NCI-H1048 (cell line): ENCODE measurements around the gene MGA.

Experiments used
- DNase-seq: peaks from one replicate; lab custom pipeline; 2025; lab: John Stamatoyannopoulos, UW

MGA gene

DNA sequence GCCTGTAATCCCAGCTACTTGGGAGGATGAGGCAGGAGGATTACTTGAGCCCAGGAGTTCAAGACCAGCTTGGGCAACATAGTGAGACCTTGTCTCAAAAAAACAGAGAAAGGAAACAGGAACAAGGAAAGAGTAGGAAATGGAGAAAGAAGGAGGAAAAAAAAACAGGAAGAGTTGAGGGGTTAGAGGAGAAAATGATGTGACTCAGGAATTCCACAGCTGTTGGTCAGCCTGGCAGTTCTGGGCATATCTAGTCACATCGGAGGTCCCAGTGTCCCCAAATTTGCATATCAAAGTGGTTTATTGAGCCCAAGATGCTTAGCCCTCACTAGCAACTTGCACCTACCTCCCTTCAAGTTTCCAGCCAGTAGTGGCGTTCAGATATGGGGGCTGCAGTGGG lies 148.9 kb downstream of the MGA start:
- DNase-seq = no peak

- DNase-seq = no peak
Observed at GRCh38 chr15:41809526-41810220, 149.5 kb downstream of the MGA start.

DNA sequence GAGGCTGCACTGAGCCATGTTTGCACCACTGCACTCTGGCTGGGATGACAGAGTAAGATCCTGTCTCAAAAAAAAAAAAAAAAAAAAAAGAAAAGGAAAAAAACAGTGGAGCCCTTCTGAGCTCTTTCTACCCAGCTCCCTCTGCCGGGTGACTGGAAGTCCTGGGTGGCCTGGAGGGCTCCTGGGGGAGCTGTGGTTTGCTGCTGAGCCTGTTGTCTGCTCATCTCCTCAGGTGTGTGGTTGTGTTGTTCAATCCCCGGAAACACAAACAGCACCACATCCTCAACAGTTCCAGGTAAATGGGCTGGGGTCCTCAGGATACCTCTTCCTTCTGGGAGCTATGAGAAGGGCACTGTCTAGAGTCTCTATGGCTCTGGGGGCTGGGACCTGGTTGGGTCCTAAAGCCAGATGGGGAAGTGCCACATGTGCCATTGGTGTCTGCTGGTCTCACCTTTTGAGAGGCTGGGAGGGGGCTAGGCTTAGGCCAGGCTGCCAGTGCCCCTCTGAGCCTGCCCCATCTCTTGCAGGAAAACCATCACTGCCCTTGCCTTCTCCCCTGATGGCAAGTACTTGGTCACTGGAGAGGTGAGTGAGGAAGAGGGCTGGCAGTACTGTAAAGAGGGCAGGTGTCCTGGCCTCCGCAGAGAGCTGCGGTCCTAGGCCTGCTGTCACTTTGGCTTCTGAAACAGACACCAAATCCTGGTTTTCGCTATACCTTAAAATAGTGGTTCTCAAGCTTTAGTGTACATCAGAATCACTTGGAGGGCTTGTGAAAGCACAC lies 150.6 kb downstream of the MGA start:
- no peak for DNase-seq

DNA sequence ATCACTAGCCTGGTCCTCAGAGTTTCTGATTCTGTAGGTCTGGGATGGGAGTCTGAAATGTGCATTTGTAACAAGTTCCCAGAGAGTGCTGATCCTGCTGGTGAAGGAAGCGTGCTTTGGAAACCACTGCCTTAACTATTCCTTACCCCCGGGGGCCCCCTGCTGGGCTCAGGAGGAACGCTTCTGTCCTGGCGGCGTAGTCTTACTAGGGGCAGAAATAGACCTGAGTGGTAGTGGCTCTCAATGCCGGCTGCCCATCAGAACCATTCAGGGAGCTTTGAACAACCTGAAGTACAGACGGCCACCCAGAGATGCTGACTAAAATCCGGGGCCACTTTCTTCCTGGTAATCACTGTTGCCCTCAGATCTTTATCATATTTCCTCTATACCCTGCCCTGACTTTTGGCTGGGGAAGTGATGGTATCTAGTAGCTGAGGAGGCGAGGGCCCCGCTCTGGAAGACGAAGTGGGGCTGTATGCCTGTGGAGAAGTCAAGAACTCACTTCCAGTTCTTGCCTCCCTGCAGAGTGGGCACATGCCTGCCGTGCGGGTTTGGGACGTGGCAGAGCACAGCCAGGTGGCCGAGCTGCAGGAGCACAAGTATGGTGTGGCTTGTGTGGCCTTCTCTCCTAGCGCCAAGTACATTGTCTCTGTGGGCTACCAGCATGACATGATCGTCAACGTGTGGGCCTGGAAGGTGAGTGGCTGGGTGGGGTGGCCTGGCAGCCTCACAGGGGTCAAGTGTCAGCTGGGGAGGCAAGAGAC lies 151.4 kb downstream of the MGA start:
- peak; percentile 35 for DNase-seq

- DNase-seq = no peak
Observed at GRCh38 chr15:41812820-41813375, 152.7 kb downstream of the MGA start.

GRCh38 chr15:41813426-41813825 lies 153.2 kb downstream of the MGA start:
- no peak for DNase-seq

- no peak for DNase-seq
Observed at GRCh38 chr15:41814534-41814933, 154.3 kb downstream of the MGA start.

GRCh38 chr15:41816788-41817187 lies 156.6 kb downstream of the MGA start:
- DNase-seq = no peak

- DNase-seq = no peak
Observed at GRCh38 chr15:41817327-41817726, 157.1 kb downstream of the MGA start.

- DNase-seq = no peak
Observed at GRCh38 chr15:41817781-41818180, 157.6 kb downstream of the MGA start.

DNA sequence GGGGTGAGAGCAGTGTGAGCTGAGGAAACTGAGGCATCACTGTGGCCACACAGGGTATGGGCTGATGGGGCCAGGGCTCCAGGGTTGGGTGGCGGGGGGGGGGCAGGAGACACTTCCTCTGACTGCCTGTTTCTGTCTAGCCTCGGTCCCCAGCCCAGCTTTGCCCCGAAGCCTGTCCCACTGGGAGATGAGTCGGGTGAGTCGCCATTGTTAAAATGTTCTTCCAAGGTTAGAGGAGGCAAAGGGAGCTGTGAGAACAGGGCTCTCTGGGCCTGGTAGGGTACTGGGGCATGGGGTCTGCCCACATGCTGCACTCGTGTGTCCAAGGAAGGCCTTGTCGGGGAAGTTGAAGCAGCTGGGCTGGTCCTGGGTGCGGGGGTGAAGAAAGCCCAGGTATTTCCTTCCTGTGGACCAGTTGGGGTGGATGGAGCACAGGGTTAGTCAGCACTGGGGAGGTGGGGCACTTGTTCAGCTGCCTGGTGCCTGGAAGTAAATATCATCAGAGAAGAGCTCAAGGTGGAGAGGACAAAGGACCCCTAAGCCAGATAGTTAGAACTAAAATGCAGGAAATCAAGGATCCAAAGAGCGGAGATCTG lies 159.3 kb downstream of the MGA start:
- no peak for DNase-seq

DNA sequence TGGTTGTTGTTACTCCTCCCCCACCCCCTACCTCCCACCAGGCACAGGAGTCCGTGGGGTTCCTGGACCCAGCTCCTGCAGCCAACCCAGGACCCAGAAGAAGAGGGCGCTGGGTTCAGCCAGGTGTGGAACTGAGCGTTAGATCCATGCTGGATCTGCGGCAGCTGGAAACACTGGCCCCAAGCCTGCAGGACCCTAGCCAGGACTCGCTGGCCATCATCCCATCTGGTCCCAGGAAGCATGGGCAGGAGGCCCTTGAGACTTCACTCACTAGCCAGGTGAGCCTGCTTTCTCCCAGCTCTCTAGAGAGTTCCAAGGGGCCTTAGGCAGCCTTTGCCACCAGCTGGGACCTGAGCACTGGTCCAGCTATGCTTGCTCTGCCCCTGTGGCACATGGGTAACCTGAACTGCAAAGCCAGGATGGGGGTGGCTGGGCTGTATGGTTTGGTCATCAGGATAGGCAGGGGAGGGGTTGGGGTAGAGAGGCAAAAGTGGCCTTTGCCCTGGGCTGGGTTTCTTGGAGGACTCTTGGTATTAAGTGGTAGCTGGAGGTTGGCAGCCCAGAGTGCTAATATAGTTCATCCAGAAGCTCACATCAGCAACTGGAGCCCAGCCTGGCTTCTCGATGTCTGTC lies 160.7 kb downstream of the MGA start:
- DNase-seq = no peak

DNA sequence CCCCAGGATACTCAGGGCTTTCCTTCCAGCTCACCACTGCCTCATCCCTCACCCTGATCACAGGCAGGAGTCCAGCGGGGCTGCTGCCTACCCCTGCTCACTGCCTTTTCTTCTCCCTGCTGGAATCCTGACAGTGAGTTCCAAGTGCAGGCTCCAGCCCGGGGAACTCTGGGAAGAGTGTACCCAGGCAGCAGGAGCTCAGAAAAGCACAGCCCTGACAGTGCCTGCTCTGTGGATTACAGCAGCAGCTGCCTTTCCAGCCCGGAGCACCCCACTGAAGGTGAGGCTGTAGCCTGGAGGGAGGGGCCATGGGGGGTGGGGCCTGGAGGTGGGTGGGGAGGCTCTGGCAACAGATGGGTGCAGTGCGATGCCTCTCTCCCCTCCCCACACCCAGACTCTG lies 161.6 kb downstream of the MGA start:
- no peak for DNase-seq

DNA sequence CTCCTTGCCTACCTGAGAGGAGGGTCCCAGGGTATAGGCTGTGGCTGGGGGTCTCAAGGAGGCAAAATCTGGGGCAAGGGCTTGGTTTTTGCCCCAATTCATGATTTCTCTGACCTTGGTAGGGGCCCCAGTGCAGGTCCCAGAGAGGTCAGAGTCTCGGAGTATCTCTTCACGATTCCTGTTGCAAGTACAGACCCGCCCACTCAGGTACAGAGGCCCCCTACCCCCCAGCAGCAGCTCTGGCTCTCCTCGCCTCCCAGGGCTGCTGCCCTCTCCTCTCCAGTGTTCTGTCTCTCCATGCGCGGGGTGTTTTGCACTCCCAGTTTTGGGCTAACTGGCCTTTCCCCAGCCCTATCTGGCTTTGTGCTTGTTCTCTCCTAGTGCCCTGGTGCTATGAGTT lies 162.3 kb downstream of the MGA start:
- DNase-seq = no peak
